Karpas-422 (cell line): ENCODE data around the gene RIPK1. TPM values are rescaled to one million over a fixed set of nuclear protein-coding genes. Genes with fewer than 3 reads are reported as not detected.
A peak's percentile ranks its signal among the peaks of the same experiment; 100 is the strongest.

Source experiments
- DNase-seq: peaks from one replicate; pipeline ENCODE4 v3.0.0-alpha.2; 2015
- H2AFZ ChIP-seq: fragments of 200-600 bp; sonication (generic); 2 replicates; pipeline ENCODE4 v1.6.1; 2014; ENCODE audit warnings: antibody characterized with exemption, low read length, mixed read lengths
- H3K27ac ChIP-seq: fragments of 200-600 bp; sonication (generic); 2 replicates; pipeline ENCODE4 v1.5.1; 2014; ENCODE audit warnings: mild to moderate bottlenecking, low read length, moderate library complexity
- H3K27me3 ChIP-seq: fragments of 200-600 bp; sonication (generic); 2 replicates; pipeline ENCODE4 v1.6.1; 2014; ENCODE audit warnings: low read length, mixed read lengths
- H3K36me3 ChIP-seq: fragments of 200-600 bp; sonication (generic); 2 replicates; pipeline ENCODE4 v1.6.1; 2014; ENCODE audit warnings: low read length, mixed read lengths; ENCODE audit not compliant: insufficient read depth
- H3K4me1 ChIP-seq: fragments of 200-600 bp; sonication (generic); 2 replicates; pipeline ENCODE4 v1.6.1; 2014; ENCODE audit warnings: mild to moderate bottlenecking, low read length, mixed read lengths
- H3K4me2 ChIP-seq: fragments of 200-600 bp; sonication (generic); 2 replicates; pipeline ENCODE4 v1.6.1; 2014; ENCODE audit warnings: low read length, low read depth, mild to moderate bottlenecking; ENCODE audit not compliant: poor library complexity, severe bottlenecking
- H3K4me3 ChIP-seq: fragments of 200-600 bp; sonication (generic); 2 replicates; pipeline ENCODE4 v1.5.1; 2014; ENCODE audit warnings: mild to moderate bottlenecking, antibody characterized with exemption, low read length, mixed read lengths
- H3K79me2 ChIP-seq: fragments of 200-600 bp; sonication (generic); 2 replicates; pipeline ENCODE4 v1.6.1; 2014; ENCODE audit warnings: mild to moderate bottlenecking, low read length, mixed read lengths
- H3K9ac ChIP-seq: fragments of 200-600 bp; sonication (generic); 2 replicates; pipeline ENCODE4 v1.6.0; 2014; ENCODE audit warnings: low read length
- H3K9me2 ChIP-seq: fragments of 200-600 bp; sonication (generic), shearing (Covaris generic); replicated peaks from 2 replicates; pipeline ENCODE4 v1.6.0; 2014; ENCODE audit warnings: mild to moderate bottlenecking, low read length, moderate library complexity; ENCODE audit not compliant: insufficient read depth
- H3K9me3 ChIP-seq: fragments of 300-700, 200-600 bp; sonication (generic); 2 replicates; pipeline ENCODE4 v1.6.1; 2014; ENCODE audit warnings: low read length, mixed read lengths
- H4K20me1 ChIP-seq: fragments of 200-600 bp; sonication (generic); 2 replicates; pipeline ENCODE4 v1.6.1; 2014; ENCODE audit warnings: mild to moderate bottlenecking, antibody characterized with exemption, low read length, low read depth; ENCODE audit not compliant: insufficient read depth
- total RNA-seq: library from RNA; depleted of rRNA; stranded (reverse); fragments of >200 nt; shearing (Covaris generic); gene quantifications from 2 replicates; pipeline ENCODE4 v1.2.3, GENCODE V29; 2014; ENCODE audit warnings: low replicate concordance

The RIPK1 gene
- total RNA-seq, 1 experiment from 2014 or later, result 9.6 TPM

DNA sequence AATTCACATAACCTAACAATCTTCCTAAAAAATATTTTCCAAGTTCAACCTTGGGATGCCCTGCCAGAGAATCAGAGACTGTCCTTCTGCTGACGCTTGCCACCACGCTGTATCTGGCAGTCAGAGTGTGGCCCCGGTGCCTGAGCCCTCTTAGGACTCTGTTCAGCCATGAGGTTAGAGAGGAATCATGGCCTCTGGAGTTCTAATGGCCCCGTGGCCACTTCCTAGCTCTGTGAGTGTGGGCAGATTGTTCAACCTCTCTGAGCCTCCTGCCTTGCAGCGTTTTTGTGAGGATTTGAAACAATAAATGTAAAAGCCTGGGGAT is 52.4 kb downstream of the RIPK1 start:
- H3K36me3 ChIP-seq, result no peaks in the 10 kb centered on the region
- peaks cover 46% of the 10 kb centered on the region for H3K4me1 ChIP-seq
- no peaks in the 10 kb centered on the region for H4K20me1 ChIP-seq
- H3K4me3 ChIP-seq, result no peak overlapping the region
- H3K9me3 ChIP-seq, result no peaks in the 10 kb centered on the region
- no peaks in the 10 kb centered on the region for H3K9me2 ChIP-seq
- H3K4me2 ChIP-seq, result no peak overlapping the region
- no peaks in the 10 kb centered on the region for H3K79me2 ChIP-seq
- H3K9ac ChIP-seq, result no peak overlapping the region
- no peak overlapping the region for H2AFZ ChIP-seq
- no peaks in the 10 kb centered on the region for H3K27me3 ChIP-seq
- no peak for DNase-seq
- H3K27ac ChIP-seq, result no peak overlapping the region

- H3K4me1 ChIP-seq, result peaks cover 44% of the 10 kb centered on the region
- no peak overlapping the region for H3K4me3 ChIP-seq
- H3K9ac ChIP-seq, result no peak overlapping the region
- no peaks in the 10 kb centered on the region for H3K36me3 ChIP-seq
- H3K27ac ChIP-seq, result no peak overlapping the region
- H3K27me3 ChIP-seq, result no peaks in the 10 kb centered on the region
- no peak overlapping the region for H2AFZ ChIP-seq
- H3K9me3 ChIP-seq, result no peaks in the 10 kb centered on the region
- DNase-seq, result no peak
- H3K4me2 ChIP-seq, result no peak overlapping the region
- no peaks in the 10 kb centered on the region for H4K20me1 ChIP-seq
- no peaks in the 10 kb centered on the region for H3K79me2 ChIP-seq
- no peaks in the 10 kb centered on the region for H3K9me2 ChIP-seq
These were observed 54.5 kb downstream of the RIPK1 start for GRCh38 chr6:3122823-3123182.

DNA sequence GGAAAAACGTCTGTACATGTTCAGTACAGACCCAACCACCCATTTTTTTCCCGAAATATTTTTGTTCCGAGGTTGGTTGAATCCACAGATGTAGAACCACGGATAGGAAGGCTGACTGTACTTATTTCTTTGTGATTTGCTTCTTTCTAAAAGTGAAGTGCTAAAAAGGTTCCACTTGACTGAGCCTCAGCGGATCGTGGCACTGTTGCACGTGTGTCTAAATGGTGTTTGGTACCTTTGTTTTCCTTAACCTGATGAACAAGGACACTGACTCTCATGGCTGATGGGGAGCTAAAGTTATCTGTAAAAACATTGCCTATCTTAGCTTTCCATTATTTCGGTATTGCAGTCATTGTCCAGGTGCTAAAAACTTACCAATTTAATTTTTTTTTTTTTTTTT is 56.4 kb downstream of the RIPK1 start:
- peak overlapping the region; percentile 17 for H3K4me3 ChIP-seq
- H3K4me1 ChIP-seq, result peaks cover 36% of the 10 kb centered on the region
- H3K27ac ChIP-seq, result peak overlapping the region; percentile 37
- DNase-seq, result peak; percentile 73
- H2AFZ ChIP-seq, result no peak overlapping the region
- H3K9ac ChIP-seq, result no peak overlapping the region
- H3K9me3 ChIP-seq, result no peaks in the 10 kb centered on the region
- no peaks in the 10 kb centered on the region for H3K36me3 ChIP-seq
- H3K79me2 ChIP-seq, result no peaks in the 10 kb centered on the region
- no peaks in the 10 kb centered on the region for H3K27me3 ChIP-seq
- no peaks in the 10 kb centered on the region for H4K20me1 ChIP-seq
- no peaks in the 10 kb centered on the region for H3K9me2 ChIP-seq
- H3K4me2 ChIP-seq, result peak overlapping the region; percentile 52

DNA sequence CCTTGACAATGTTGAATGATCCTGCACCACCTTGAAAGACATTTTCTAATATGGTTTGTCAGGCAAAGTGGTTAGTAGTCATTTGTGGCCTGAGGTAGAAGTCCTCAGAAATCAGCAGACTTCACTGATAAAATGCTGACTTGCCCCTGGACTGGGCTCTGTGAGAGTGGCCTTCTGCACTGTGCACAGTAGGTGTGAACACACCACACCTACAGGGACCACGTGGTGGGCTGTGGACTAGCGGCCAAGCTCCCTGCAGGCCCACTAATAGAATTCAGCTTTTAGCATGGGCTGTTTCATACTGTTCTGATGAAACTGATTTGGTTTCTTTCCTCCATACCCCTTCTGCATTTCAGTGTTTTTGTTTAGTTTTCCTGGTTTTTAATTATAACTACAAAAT is 57.5 kb downstream of the RIPK1 start:
- H3K9ac ChIP-seq, result peak overlapping the region; percentile 6
- H4K20me1 ChIP-seq, result no peaks in the 10 kb centered on the region
- H3K27ac ChIP-seq, result peak overlapping the region; percentile 7; the same call in 1 of the 2 replicates
- no peaks in the 10 kb centered on the region for H3K27me3 ChIP-seq
- peaks cover 34% of the 10 kb centered on the region for H3K4me1 ChIP-seq
- no peaks in the 10 kb centered on the region for H3K9me2 ChIP-seq
- H3K4me2 ChIP-seq, result peak overlapping the region; percentile 26
- no peaks in the 10 kb centered on the region for H3K36me3 ChIP-seq
- no peaks in the 10 kb centered on the region for H3K9me3 ChIP-seq
- H3K4me3 ChIP-seq, result no peak overlapping the region
- H2AFZ ChIP-seq, result no peak overlapping the region
- DNase-seq, result no peak
- H3K79me2 ChIP-seq, result no peaks in the 10 kb centered on the region

DNA sequence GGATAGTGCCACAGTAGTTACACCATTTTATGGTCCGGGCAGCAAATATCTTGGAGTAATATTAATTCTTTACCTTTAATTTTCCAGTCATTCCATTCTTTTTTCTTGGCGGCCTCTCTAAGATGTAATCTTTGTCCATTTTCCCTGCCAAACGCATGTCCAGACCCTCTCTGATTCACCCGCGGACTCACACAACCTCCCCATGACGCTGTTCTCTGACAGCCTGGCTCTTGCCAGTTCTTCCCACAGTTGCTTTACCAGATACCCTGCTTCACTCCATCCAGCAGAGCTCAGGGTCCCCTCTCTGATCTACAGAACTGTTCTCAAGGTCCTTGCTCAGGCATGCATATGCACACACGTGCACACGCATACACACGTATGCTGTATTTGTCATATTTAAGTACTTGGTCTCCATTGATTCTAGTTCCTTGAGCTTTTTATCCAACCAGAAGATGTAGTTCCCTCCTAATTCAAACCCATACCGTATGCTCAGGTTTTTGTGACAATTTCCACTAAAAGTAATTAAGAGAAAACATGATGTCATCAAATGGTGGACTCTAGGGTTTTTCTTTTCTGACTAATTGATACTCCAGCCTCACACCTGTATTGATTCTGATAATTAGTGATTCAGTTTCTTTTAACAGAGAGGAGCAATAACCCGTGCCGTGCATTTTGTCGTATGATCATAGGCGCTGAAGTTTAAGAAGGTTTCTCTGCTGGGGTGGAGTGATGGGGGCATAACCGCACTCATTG is 60.2 kb downstream of the RIPK1 start:
- Histone ChIP-seq H4K20me1 (no peaks in the 10 kb centered on the region), H3K9me2 (no peaks in the 10 kb centered on the region), H3K27ac (no peak overlapping the region), H3K27me3 (no peaks in the 10 kb centered on the region), H3K4me3 (no peak overlapping the region), H3K9me3 (no peaks in the 10 kb centered on the region), H2AFZ (no peak overlapping the region), H3K36me3 (no peaks in the 10 kb centered on the region), H3K4me1 (peaks cover 32% of the 10 kb centered on the region), H3K4me2 (no peak overlapping the region), H3K79me2 (no peaks in the 10 kb centered on the region), H3K9ac (no peak overlapping the region)
- no peak for DNase-seq

GRCh38 chr6:3131695-3132094 is 63.4 kb downstream of the RIPK1 start:
- Histone ChIP-seq H3K4me3 (no peak overlapping the region), H3K79me2 (no peaks in the 10 kb centered on the region), H3K4me1 (peaks cover 3% of the 10 kb centered on the region), H3K9me3 (no peaks in the 10 kb centered on the region), H3K27ac (no peak overlapping the region), H3K27me3 (no peaks in the 10 kb centered on the region), H3K9ac (no peak overlapping the region), H3K4me2 (no peak overlapping the region), H3K9me2 (no peaks in the 10 kb centered on the region), H4K20me1 (no peaks in the 10 kb centered on the region), H2AFZ (no peak overlapping the region), H3K36me3 (no peaks in the 10 kb centered on the region)
- no peak for DNase-seq

GRCh38 chr6:3133515-3133914 is 65.2 kb downstream of the RIPK1 start:
- Histone ChIP-seq H3K9ac (no peak overlapping the region), H3K9me3 (no peaks in the 10 kb centered on the region), H3K27me3 (no peaks in the 10 kb centered on the region), H2AFZ (no peak overlapping the region), H3K27ac (no peak overlapping the region), H4K20me1 (no peaks in the 10 kb centered on the region), H3K4me3 (no peak overlapping the region), H3K4me1 (no peaks in the 10 kb centered on the region), H3K36me3 (peaks cover 6% of the 10 kb centered on the region; the same call in 1 of the 2 replicates), H3K4me2 (no peak overlapping the region), H3K9me2 (no peaks in the 10 kb centered on the region), H3K79me2 (no peaks in the 10 kb centered on the region)
- DNase-seq, result no peak

- H2AFZ ChIP-seq, result no peak overlapping the region
- DNase-seq, result no peak
These were observed 67.5 kb downstream of the RIPK1 start for GRCh38 chr6:3135668-3136291.

More at GRCh38 chr6:3135668-3136291, 67.5 kb downstream of the RIPK1 start:
- Histone ChIP-seq H3K27me3 (no peaks in the 10 kb centered on the region), H3K4me3 (no peak overlapping the region), H3K9me3 (no peaks in the 10 kb centered on the region), H3K9ac (no peak overlapping the region), H3K4me1 (no peaks in the 10 kb centered on the region), H3K36me3 (peaks cover 6% of the 10 kb centered on the region; the same call in 1 of the 2 replicates), H3K4me2 (no peak overlapping the region), H3K27ac (no peak overlapping the region), H3K9me2 (no peaks in the 10 kb centered on the region), H4K20me1 (no peaks in the 10 kb centered on the region), H3K79me2 (no peaks in the 10 kb centered on the region)
